Aorta (tissue), 4 donors: ENCODE measurements around the gene ANKRD34B. TPM values are rescaled to one million over a fixed set of nuclear protein-coding genes. Genes with fewer than 3 reads are reported as not detected.

ENCODE experiments used
- polyA plus RNA-seq, 2 donors: library from polyadenylated mRNA; stranded (reverse); fragments of 200-250 nt; gene quantifications; one replicate each; pipeline ENCODE4 v1.2.3, GENCODE V29; 2013
- total RNA-seq, 2 donors: library from RNA; stranded (reverse); fragmentation: NEBNext Ultra II Directional; extraction: Animal tissue kit (Norgen Biotek cat#: 25700); gene quantifications; one replicate each; pipeline ENCODE4 v1.2.1, GENCODE V29; 2021
- donor health status: healthy with polysubstance abuse.
- donor health status: Bipolar disorder and iron deficiency.
- donor health status: DM: no; HTN: no; CAD: no.
- donor health status: DM: yes; HTN: yes; CAD: no.

The ANKRD34B gene
- total and polyA plus RNA-seq, 4 donors: 0.25 TPM; not detected in 3

Other genes starting within 250 kb of the ANKRD34B start
- 10 to 100 TPM; 43.3 to 57.6 TPM for gene ZFYVE16, start 162.2 kb downstream of the ANKRD34B start, total RNA-seq
- 10 to 100 TPM in 1 of 2 donors, 1 to 10 TPM in 1; 8.1 to 14.6 TPM for gene ZFYVE16, start 162.2 kb downstream of the ANKRD34B start, polyA plus RNA-seq
- 1 to 10 TPM; 1.9 to 4.4 TPM for gene FAM151B, start 82.2 kb downstream of the ANKRD34B start, total RNA-seq
- gene FAM151B, start 82.2 kb downstream of the ANKRD34B start, polyA plus RNA-seq: 1 to 10 TPM in 1 of 2 donors, under 1 TPM in 1; 0.95 to 3.3 TPM
- 10 to 100 TPM; 12.8 to 18.1 TPM for gene MSH3, start 84.4 kb upstream of the ANKRD34B start, total RNA-seq
- gene MSH3, start 84.4 kb upstream of the ANKRD34B start, polyA plus RNA-seq: 1 to 10 TPM; 4.2 to 5.5 TPM
- gene DHFR, start 84.7 kb upstream of the ANKRD34B start, total RNA-seq: 10 to 100 TPM in 1 of 2 donors, 1 to 10 TPM in 1; 4.5 to 10.9 TPM
- 10 to 100 TPM in 1 of 2 donors, 1 to 10 TPM in 1; 5.4 to 21.0 TPM for gene DHFR, start 84.7 kb upstream of the ANKRD34B start, polyA plus RNA-seq